ENCODE data around the gene CSNK2B. TPM values are rescaled to one million over a fixed set of nuclear protein-coding genes. Genes with fewer than 3 reads are reported as not detected.

CSNK2B gene
- total and polyA plus RNA-seq, 9 of the 15 experiments (the other 6 are each of a cell fraction or from before 2014, with no cell fraction given): 120 to 1,126 (median 529) TPM

GRCh38 chr6:31660381-31661261, 5.3 kb upstream of the CSNK2B start, which contains the start of gene C6orf47 (continued):
- TF ChIP-seq ZNF586 (CRISPR knock-in tag; conservative IDR thresholded peaks at IDR 0.05) (peak; percentile 15; the same call in 1 of the 2 replicates), ZFP1 (CRISPR knock-in tag; IDR thresholded peaks at IDR 0.05) (peak; percentile 86), E2F8 (IDR thresholded peaks at IDR 0.05; ENCODE audit: low read depth, partially characterized antibody) (peak; percentile 71), ESRRB (CRISPR knock-in tag; IDR thresholded peaks at IDR 0.05; ENCODE audit: borderline replicate concordance) (peak; percentile 79; the same call in 1 of the 2 replicates), ZNF253 (CRISPR knock-in tag; conservative IDR thresholded peaks at IDR 0.05) (peak; percentile 47; the same call in 1 of the 2 replicates), SUPT5H (IDR thresholded peaks at IDR 0.05) (peak; percentile 91), RAD21 (CRISPR knock-in tag; conservative IDR thresholded peaks at IDR 0.05 in 1 of 2, IDR thresholded peaks at IDR 0.05 in 1 of 2) (peak; percentile 5 to 28; a peak in 3 of 4 replicates), RUNX1 (IDR thresholded peaks at IDR 0.05; ENCODE audit: low read depth) (peak; percentile 85; the same call in 1 of the 2 replicates), ZBTB12 (CRISPR knock-in tag; IDR thresholded peaks at IDR 0.05) (no peak; the same call in 1 of the 2 replicates), ZNF24 (IDR thresholded peaks at IDR 0.05) (peak; percentile 62; the same call in 1 of the 2 replicates), LCOR (CRISPR knock-in tag; IDR thresholded peaks at IDR 0.05) (peak; percentile 55), TBP (optimal IDR thresholded peaks at IDR 0.05; ENCODE audit: low read depth, low read length) (peak; percentile 89), TRIM28 (IDR thresholded peaks at IDR 0.05) (peak; percentile 29), HDAC6 (IDR thresholded peaks at IDR 0.05; ENCODE audit: low read depth, low read length) (peak; percentile 68; the same call in 1 of the 2 replicates), SAFB (IDR thresholded peaks at IDR 0.05; ENCODE audit: borderline replicate concordance, low read depth, low read length) (0 out of 2 replicates have a peak, but pooled peaks have one; percentile 15), ELK1 (CRISPR knock-in tag; IDR thresholded peaks at IDR 0.05) (no peak), ETV6 (IDR thresholded peaks at IDR 0.05; ENCODE audit: borderline replicate concordance in 1 of 2, low read depth in 2 of 2, low read length in 1 of 2) (no peak), ETV6 (CRISPR knock-in tag; IDR thresholded peaks at IDR 0.05; ENCODE audit: borderline replicate concordance) (no peak), NFATC3 (IDR thresholded peaks at IDR 0.05) (peak; percentile 81; the same call in 1 of the 2 replicates), BMI1 (IDR thresholded peaks at IDR 0.05; ENCODE audit: low read length) (no peak), ARHGAP35 (IDR thresholded peaks at IDR 0.05; ENCODE audit: partially characterized antibody) (peak; percentile 72)
